Upper lobe of left lung (tissue), 4 donors: Measurements from ENCODE around the gene AMOTL2.

Experiments used
- CTCF ChIP-seq, 6 experiments: fragments of 450-650 bp in 4 of 6; fragments of 200-600 bp in 2 of 6; sonication (generic) in 2 of 6; IDR thresholded peaks; one replicate each; pipeline ENCODE4 v1.5.1; 2016 to 2019; ENCODE audit warnings: antibody characterized with exemption in 6 of 6
- EP300 ChIP-seq, 4 donors: sonication (generic); formaldehyde crosslinking; IDR thresholded peaks; one replicate each; pipeline ENCODE4 v1.5.1; 2017; ENCODE audit warnings: antibody characterized with exemption in 4 of 4, control low read depth in 2 of 4
- POLR2A ChIP-seq, 4 donors: fragments of 450-650 bp; IDR thresholded peaks; one replicate each; pipeline ENCODE4 v1.5.1; 2016 to 2017; ENCODE audit warnings: antibody characterized with exemption in 4 of 4, mild to moderate bottlenecking in 2 of 4
- POLR2AphosphoS5 ChIP-seq, 2 donors: sonication (generic); formaldehyde crosslinking; IDR thresholded peaks; one replicate each; pipeline ENCODE4 v1.5.1; 2017; ENCODE audit warnings: antibody characterized with exemption in 2 of 2

GRCh38 chr3:134337511-134338200 is 36.6 kb downstream of the AMOTL2 start:
- TF ChIP-seq CTCF (IDR thresholded peaks at IDR 0.05) (no peak), EP300 (IDR thresholded peaks at IDR 0.05) (no peak), POLR2A (IDR thresholded peaks at IDR 0.05) (no peak), POLR2AphosphoS5 (IDR thresholded peaks at IDR 0.05) (no peak)
